WERI-Rb-1 (cell line): ENCODE data around the gene FTCD.
A peak's percentile ranks its signal among the peaks of the same experiment; 100 is the strongest.
"Not testable (repeated sequence)": the region's sequence is repeated elsewhere in the genome, so short reads cannot be mapped to it uniquely, and the experiment has no call there.

Experiments used
- DNase-seq: peaks from one replicate; pipeline ENCODE4 v3.0.0-alpha.2; 2020
- H3K27ac ChIP-seq: fragments of 250-450 bp; sonication (Bioruptor Pico); 2 replicates; pipeline ENCODE4 v1.5.1; 2020; ENCODE audit warnings: mild to moderate bottlenecking, moderate library complexity
- H3K27me3 ChIP-seq: fragments of 250-450 bp; sonication (Bioruptor Pico); 2 replicates; pipeline ENCODE4 v1.5.1; 2021; ENCODE audit warnings: mild to moderate bottlenecking, low read depth, moderate library complexity; ENCODE audit not compliant: insufficient read depth, severe bottlenecking
- H3K36me3 ChIP-seq: fragments of 250-450 bp; sonication (Bioruptor Pico); 2 replicates; pipeline ENCODE4 v1.5.1; 2020; ENCODE audit warnings: mild to moderate bottlenecking, moderate library complexity
- H3K4me3 ChIP-seq: 2 replicates; pipeline ENCODE4 v1.5.1; 2011; ENCODE audit warnings: low read depth, mild to moderate bottlenecking, control low read depth, low read length
- H3K9me3 ChIP-seq: fragments of 250-450 bp; sonication (Bioruptor Pico); 2 replicates; pipeline ENCODE4 v1.5.1; 2021; ENCODE audit warnings: mild to moderate bottlenecking, moderate library complexity; ENCODE audit not compliant: severe bottlenecking
- CTCF ChIP-seq: IDR thresholded peaks from 2 replicates; pipeline ENCODE4 v1.5.1; 2011; ENCODE audit warnings: low read depth, mild to moderate bottlenecking, control low read depth, inconsistent platforms, low read length

FTCD gene

GRCh38 chr21:46155514-46156377, at the start of gene FTCD:
Gene FTCD (minus strand): TSS chr21:46155579. CDS start chr21:46155523, 56 bp downstream.
- TF ChIP-seq CTCF = no peak

GRCh38 chr21:46205166-46205565, 49.8 kb upstream of the FTCD start:
- Histone ChIP-seq H3K27me3 (no peaks in the 10 kb centered on the region), H3K4me3 (no peak overlapping the region), H3K9me3 (no peaks in the 10 kb centered on the region), H3K27ac (no peak overlapping the region), H3K36me3 (peaks cover 69% of the 10 kb centered on the region)
- DNase-seq = no peak
- TF ChIP-seq CTCF = no peak

More at GRCh38 chr21:46155514-46156377, at the start of gene FTCD:
- peak; percentile 11 for DNase-seq
- no peak within 1 kb of the TSS for H3K4me3 ChIP-seq
- H3K9me3 ChIP-seq = no peaks in the 10 kb centered on the region
- H3K27me3 ChIP-seq = no peaks in the 10 kb centered on the region
- no peak within 1 kb of the TSS; the same call in 1 of the 2 replicates for H3K27ac ChIP-seq
- peaks cover 9% of the 10 kb centered on the region for H3K36me3 ChIP-seq

DNA sequence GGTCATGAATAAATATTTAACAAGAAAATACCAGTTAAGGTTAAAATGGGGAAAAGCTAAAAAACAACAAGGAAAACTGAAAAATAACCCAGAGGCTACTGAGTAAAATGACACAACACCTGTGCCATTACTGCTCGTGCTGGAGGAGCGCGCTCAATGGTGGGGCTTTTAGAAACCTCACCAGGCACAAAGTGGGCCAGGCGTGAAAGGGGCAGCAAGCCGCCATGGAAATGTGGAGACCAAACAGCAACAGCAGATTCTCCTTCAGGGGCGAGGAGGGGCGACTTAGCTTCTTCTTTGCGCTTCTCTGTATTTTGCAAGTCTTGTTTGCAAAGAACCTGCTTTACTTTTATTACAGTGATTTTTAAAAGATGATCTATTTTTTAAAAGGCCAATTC, 47.8 kb upstream of the FTCD start:
- Histone ChIP-seq H3K4me3 (no peak overlapping the region), H3K9me3 (no peaks in the 10 kb centered on the region), H3K27me3 (no peaks in the 10 kb centered on the region), H3K36me3 (peaks cover 67% of the 10 kb centered on the region), H3K27ac (no peak overlapping the region)
- no peak for DNase-seq
- no peak for TF ChIP-seq CTCF

DNA sequence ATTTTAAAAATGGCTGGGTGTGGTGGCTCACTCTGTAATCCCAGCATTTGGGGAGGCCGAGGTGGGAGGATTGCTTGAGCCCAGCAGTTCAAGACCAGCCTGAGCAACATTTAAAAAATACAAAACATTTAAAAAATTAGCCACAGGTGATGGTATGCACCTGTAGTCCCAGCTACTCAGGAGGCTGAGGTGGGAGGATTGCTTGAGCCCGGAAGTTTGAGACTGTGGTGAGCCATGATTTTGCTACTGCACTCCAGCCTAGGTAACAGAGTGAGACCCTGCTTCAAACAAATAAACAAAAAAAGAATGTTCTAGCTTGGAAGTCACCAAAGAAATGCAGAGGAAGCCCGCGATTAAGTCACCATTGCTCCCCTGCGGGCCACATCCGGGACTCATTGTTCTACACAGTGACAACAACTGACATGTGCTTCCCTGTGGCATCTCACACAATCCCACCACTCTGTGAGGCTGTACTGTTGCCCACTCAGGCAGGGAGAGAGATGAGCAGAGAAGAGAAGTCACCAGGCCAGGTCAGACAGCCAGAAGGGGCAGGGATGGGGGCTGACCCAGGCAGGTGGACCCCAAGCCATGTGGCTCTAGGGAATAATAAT, 47.3 kb upstream of the FTCD start:
- H3K27ac ChIP-seq = no peak overlapping the region
- no peak for DNase-seq
- H3K4me3 ChIP-seq = no peak overlapping the region
- H3K9me3 ChIP-seq = no peaks in the 10 kb centered on the region
- no peak for TF ChIP-seq CTCF
- peaks cover 62% of the 10 kb centered on the region for H3K36me3 ChIP-seq
- no peaks in the 10 kb centered on the region for H3K27me3 ChIP-seq

- peaks cover 60% of the 10 kb centered on the region for H3K36me3 ChIP-seq
- not testable (repeated sequence) for H3K27me3 ChIP-seq, H3K27ac ChIP-seq, H3K9me3 ChIP-seq, H3K4me3 ChIP-seq, DNase-seq
These were observed 45.8 kb upstream of the FTCD start for GRCh38 chr21:46200877-46201803.
